ENCODE measurements around the gene SNN.

DNA sequence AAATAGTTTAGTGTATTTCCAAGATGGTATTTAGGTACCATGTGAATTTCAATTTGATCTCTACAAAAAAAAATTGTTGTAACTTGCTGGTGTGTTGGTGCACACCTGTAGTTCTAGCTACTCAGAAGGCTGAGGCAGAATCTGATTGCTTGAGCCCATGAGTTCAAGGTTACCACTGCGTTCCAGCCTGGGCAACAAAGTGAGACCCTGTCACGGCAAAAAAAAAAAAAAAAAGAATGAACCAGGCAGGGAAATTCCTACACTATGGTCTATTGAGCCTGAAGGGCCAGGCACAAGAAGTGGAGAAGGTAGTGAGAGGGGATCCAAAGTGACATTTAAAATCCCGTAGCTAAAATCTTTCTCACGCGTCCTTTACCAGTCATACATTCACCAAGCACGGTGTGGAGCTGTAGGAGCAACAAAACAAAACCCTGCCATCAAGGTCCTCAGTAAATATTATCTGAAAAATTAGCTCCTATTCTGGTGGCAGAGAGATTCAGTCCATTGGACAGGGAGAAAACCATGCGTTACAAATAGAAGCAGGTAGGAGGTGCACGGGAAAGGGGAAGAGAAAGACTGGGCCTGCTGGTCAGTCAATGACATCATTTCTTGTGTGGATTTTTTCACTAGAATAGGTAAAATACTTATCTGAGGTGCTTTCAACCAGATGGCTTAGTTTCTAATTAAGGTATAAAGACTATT lies 47.1 kb downstream of the SNN start:
- TF ChIP-seq CTCF (IDR thresholded peaks at IDR 0.05): no peak
- no peak for TF ChIP-seq EZH2 (IDR thresholded peaks at IDR 0.05; ENCODE audit: borderline replicate concordance, insufficient read depth, low read depth, low read length, poor library complexity, severe bottlenecking)

All from B cell (primary cell).